ENCODE results near the gene NUTM2B. TPM values are rescaled to one million over a fixed set of nuclear protein-coding genes. Genes with fewer than 3 reads are reported as not detected.
A peak's percentile ranks its signal among the peaks of the same experiment; 100 is the strongest.
"Not testable (repeated sequence)": the region's sequence is repeated elsewhere in the genome, so short reads cannot be mapped to it uniquely, and the experiment has no call there.

NUTM2B gene
- total RNA-seq, 1 experiment from 2014 or later, result 1.2 TPM

- not testable (repeated sequence) for DNase-seq (ENCODE audit: low spot score)
Measured at GRCh38 chr10:79726620-79727019, 23.6 kb downstream of the NUTM2B start.

DNA sequence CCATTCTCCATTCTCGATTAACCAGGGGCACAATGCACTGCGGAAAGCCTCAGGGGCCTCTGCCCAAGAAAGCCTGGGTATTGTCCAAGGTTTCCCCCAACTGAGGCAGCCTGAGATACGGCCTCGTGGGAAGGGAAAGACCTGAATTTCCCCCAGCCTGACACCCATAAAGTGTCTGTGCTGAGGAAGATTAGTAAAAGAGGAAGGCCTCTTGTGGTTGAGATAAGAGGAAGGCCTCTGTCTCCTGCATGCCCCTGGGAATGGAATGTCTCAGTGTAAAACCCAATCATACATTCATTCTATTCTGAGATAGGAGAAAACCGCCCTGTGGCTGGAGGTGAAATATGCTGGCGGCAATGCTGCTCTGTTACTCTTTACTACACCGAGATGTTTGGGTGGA lies 41.8 kb downstream of the NUTM2B start:
- DNase-seq (ENCODE audit: low spot score), result not testable (repeated sequence)

- not testable (repeated sequence) for DNase-seq (ENCODE audit: low spot score)
Measured at GRCh38 chr10:79748510-79748909, 45.5 kb downstream of the NUTM2B start.

DNA sequence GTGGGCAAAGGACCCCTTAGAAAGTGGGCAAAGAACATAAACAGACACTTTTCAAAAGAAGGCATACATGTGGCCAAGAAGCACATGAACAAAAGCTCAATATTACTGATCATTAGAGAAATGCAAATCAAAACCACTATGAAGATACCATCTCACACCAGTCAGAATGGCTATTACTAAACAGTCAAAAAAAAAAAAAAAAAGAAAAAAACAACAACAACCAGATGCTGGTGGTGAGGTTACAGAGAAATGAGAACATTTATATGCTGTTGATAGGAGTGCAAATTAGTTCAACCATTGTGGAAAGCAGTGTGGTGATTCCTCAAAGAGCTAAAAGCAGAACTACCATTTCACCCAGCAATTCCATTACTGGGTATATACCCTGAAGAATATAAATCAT lies 50.6 kb downstream of the NUTM2B start:
- not testable (repeated sequence) for DNase-seq (ENCODE audit: low spot score)

DNA sequence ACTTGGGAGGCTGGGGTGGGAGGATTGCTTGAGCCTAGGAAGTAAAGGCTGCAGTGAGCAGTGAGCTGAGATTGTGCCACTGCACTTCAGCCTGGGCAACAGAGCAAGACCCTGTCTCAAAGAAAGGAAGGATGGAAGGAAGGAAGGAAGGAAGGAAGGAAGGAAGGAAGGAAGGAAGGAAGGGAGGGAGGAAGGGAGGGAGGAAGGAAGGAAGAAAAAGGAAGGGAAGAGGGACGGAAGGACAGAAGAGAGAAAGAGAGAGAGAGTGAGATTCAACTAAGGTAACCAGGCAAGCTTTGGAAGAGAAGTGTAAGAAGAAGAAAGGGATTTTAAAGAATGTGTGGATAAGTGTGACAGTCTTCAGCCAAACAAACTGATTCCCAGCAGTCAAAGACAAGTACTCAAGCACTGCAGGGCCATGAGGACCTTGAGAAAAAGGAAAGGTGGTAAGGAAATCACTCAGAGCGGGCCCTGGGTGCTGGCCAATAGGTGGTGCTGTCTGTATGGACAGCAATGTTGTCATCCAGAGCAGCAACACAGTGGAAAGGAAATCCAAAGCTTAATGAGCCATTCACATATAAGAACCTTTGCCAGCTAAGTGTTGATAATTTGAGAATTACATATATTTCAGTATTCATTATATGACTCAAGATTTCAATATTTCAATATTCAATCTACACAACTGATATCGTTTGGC lies 55.4 kb downstream of the NUTM2B start:
- peak; percentile 36 for DNase-seq (ENCODE audit: low spot score)

Other genes with a start within 250 kb of the NUTM2B start
- gene EIF5AL1, start 190.7 kb upstream of the NUTM2B start, total RNA-seq (2014; rRNA removed; shearing (Covaris generic)), result 0.72 and 0.89 TPM in 2 replicates
- not detected in 2 replicates for gene SFTPA2, start 142.8 kb upstream of the NUTM2B start, total RNA-seq (2014; rRNA removed; shearing (Covaris generic))
- gene SFTPA1, start 92.3 kb upstream of the NUTM2B start, total RNA-seq (2014; rRNA removed; shearing (Covaris generic)), result 1.1 TPM in 1 of 2 replicates, not detected in the other
- 0.07 TPM in 1 of 2 replicates, not detected in the other for gene NUTM2E, start 123.5 kb downstream of the NUTM2B start, total RNA-seq (2014; rRNA removed; shearing (Covaris generic))
- gene SFTPD, start 245.9 kb downstream of the NUTM2B start, total RNA-seq (2014; rRNA removed; shearing (Covaris generic)), result 0.12 TPM in 1 of 2 replicates, not detected in the other

Measured in A172 (cell line).